Measurements from ENCODE around the gene ZNF397.

The ZNF397 gene

DNA sequence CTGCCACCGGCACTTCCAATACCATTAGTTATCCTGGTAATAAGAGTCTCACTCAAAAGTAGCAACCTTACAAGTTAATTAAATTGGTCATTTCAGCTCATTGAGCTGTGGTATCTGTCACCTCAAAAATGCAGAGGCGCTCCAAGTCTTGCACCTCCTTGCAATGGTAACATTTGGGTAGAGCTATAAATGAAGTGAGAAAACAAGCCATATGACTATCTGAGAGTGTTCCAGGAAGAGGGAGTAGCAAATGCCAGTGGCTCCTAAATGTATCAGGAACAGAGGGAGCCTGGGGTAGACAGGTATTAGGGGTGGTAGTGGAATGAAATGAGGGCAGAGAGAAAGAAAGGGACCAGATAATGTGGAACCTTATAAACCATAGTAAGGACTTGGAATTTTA is 55.2 kb downstream of the ZNF397 start:
- H3K4me1 ChIP-seq (ENCODE audit: control insufficient read depth, insufficient read depth, low read depth, low read length): peaks cover under 1% of the 10 kb centered on the region
- peaks cover 27 to 87% of the 10 kb centered on the region in 2 experiments for H3K36me3 ChIP-seq (ENCODE audit: control insufficient read depth in 1 of 2, insufficient read depth in 2 of 2, low read depth in 1 of 2, low read length in 2 of 2)
- H2BK120ac ChIP-seq (ENCODE audit: low read depth, low read length): no peak overlapping the region
- H3K4me2 ChIP-seq (ENCODE audit: low read length, poor library complexity, severe bottlenecking): no peak overlapping the region
- H2AK5ac ChIP-seq (ENCODE audit: low read length, severe bottlenecking): no peak overlapping the region
- H3K9me3 ChIP-seq (ENCODE audit: control insufficient read depth, low read length): peaks cover 79% of the 10 kb centered on the region
- no peaks in the 10 kb centered on the region for H3K27me3 ChIP-seq (ENCODE audit: control insufficient read depth in 1 of 2, insufficient read depth in 1 of 2, low read length in 2 of 2)
- H2BK5ac ChIP-seq (ENCODE audit: low read depth, low read length, poor library complexity, severe bottlenecking): no peak overlapping the region
- no peak for DNase-seq
- no peak overlapping the region for H2BK12ac ChIP-seq (ENCODE audit: low read length in 2 of 2)
- peak overlapping the region in 1 of 2 experiments; percentile 15 for H3K4me3 ChIP-seq (ENCODE audit: insufficient read depth in 1 of 2, low read depth in 1 of 2, low read length in 2 of 2)
- H4K91ac ChIP-seq (ENCODE audit: low read length): no peak overlapping the region
- peaks cover 35% of the 10 kb centered on the region for H3K79me1 ChIP-seq (replicated peaks; ENCODE audit: low read length, poor library complexity, severe bottlenecking)
- no peak overlapping the region for H3K18ac ChIP-seq (ENCODE audit: low read depth in 1 of 2, low read length in 2 of 2)
- no peak overlapping the region for H3K27ac ChIP-seq (ENCODE audit: low read length, poor library complexity, severe bottlenecking)
- no peak overlapping the region for H2AFZ ChIP-seq (ENCODE audit: low read depth, low read length)
- no peak overlapping the region for H2BK15ac ChIP-seq (ENCODE audit: low read depth, poor library complexity, severe bottlenecking)
- no peak overlapping the region for H3K23ac ChIP-seq (ENCODE audit: low read length in 2 of 2)
- H3K9ac ChIP-seq (ENCODE audit: low read length): no peak overlapping the region
- no peak overlapping the region for H3K4ac ChIP-seq (ENCODE audit: low read depth in 1 of 2, low read length in 2 of 2)
- H3K14ac ChIP-seq (ENCODE audit: low read length in 2 of 2): no peak overlapping the region
- 100% methylated on average over 1 of the region's 2 CpGs for WGBS
- no peak overlapping the region for H4K8ac ChIP-seq (ENCODE audit: low read length)

DNA sequence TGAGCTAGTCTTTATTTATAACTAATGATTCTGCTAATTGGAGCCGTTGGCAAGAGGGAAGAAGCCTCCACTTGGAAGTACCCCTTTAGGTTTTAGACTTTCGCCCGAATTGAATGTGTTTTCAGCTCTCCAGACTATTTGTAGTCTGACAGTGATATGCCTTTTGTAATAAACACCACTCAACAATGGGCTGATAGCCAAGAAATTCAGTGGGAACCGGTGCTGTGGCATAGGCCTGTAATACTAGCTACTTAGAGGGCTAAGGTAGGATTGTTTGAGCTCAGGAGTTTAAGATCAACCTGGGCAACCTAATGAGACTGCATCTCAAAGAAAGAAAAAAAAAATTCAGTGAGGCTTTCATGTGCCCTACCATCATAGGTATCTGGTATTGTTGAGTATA is 62.8 kb downstream of the ZNF397 start:
- H3K14ac ChIP-seq (ENCODE audit: low read length in 2 of 2): no peak overlapping the region
- no peaks in the 10 kb centered on the region for H3K4me1 ChIP-seq (ENCODE audit: control insufficient read depth, insufficient read depth, low read depth, low read length)
- H3K4ac ChIP-seq (ENCODE audit: low read depth in 1 of 2, low read length in 2 of 2): no peak overlapping the region
- no peak overlapping the region for H2BK12ac ChIP-seq (ENCODE audit: low read length in 2 of 2)
- H4K8ac ChIP-seq (ENCODE audit: low read length): no peak overlapping the region
- H3K18ac ChIP-seq (ENCODE audit: low read depth in 1 of 2, low read length in 2 of 2): no peak overlapping the region
- H2AK5ac ChIP-seq (ENCODE audit: low read length, severe bottlenecking): no peak overlapping the region
- no peak overlapping the region for H3K23ac ChIP-seq (ENCODE audit: low read length in 2 of 2)
- H3K9me3 ChIP-seq (ENCODE audit: control insufficient read depth, low read length): peaks cover 99% of the 10 kb centered on the region
- peak overlapping the region in 1 of 2 experiments; percentile 36 for H3K4me3 ChIP-seq (ENCODE audit: insufficient read depth in 1 of 2, low read depth in 1 of 2, low read length in 2 of 2)
- no peak for DNase-seq
- H3K4me2 ChIP-seq (ENCODE audit: low read length, poor library complexity, severe bottlenecking): no peak overlapping the region
- H3K79me1 ChIP-seq (replicated peaks; ENCODE audit: low read length, poor library complexity, severe bottlenecking): peaks cover 24% of the 10 kb centered on the region
- peaks cover 18 to 79% of the 10 kb centered on the region in 2 experiments for H3K36me3 ChIP-seq (ENCODE audit: control insufficient read depth in 1 of 2, insufficient read depth in 2 of 2, low read depth in 1 of 2, low read length in 2 of 2)
- H2BK15ac ChIP-seq (ENCODE audit: low read depth, poor library complexity, severe bottlenecking): no peak overlapping the region
- H3K27ac ChIP-seq (ENCODE audit: low read length, poor library complexity, severe bottlenecking): no peak overlapping the region
- H3K27me3 ChIP-seq (ENCODE audit: control insufficient read depth in 1 of 2, insufficient read depth in 1 of 2, low read length in 2 of 2): no peaks in the 10 kb centered on the region
- no peak overlapping the region for H4K91ac ChIP-seq (ENCODE audit: low read length)
- H2BK5ac ChIP-seq (ENCODE audit: low read depth, low read length, poor library complexity, severe bottlenecking): no peak overlapping the region
- no peak overlapping the region for H2AFZ ChIP-seq (ENCODE audit: low read depth, low read length)
- 98% methylated on average over 4 of the region's 4 CpGs for WGBS
- no peak overlapping the region for H2BK120ac ChIP-seq (ENCODE audit: low read depth, low read length)
- no peak overlapping the region for H3K9ac ChIP-seq (ENCODE audit: low read length)

DNA sequence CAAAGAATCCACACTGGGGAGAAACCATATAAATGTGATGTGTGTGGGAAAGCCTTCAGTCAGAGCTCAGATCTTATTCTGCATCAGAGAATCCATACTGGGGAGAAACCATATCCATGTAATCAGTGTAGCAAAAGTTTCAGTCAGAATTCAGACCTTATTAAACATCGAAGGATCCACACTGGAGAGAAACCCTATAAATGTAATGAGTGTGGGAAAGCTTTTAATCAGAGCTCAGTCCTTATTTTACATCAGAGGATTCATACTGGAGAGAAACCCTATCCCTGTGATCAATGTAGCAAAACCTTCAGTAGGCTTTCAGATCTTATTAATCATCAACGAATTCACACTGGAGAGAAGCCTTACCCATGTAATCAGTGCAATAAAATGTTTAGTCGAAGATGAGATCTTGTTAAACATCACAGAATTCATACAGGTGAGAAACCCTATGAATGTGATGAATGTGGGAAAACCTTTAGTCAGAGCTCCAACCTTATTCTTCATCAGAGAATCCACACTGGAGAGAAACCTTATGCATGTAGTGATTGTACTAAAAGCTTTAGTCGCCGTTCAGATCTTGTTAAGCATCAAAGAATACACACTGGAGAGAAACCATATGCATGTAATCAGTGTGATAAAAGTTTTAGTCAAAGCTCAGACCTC is 65.9 kb downstream of the ZNF397 start:
- Histone ChIP-seq H2BK15ac (ENCODE audit: low read depth, poor library complexity, severe bottlenecking) (no peak overlapping the region), H2BK12ac (ENCODE audit: low read length in 2 of 2) (no peak overlapping the region), H3K36me3 (ENCODE audit: control insufficient read depth in 1 of 2, insufficient read depth in 2 of 2, low read depth in 1 of 2, low read length in 2 of 2) (peaks cover 14 to 69% of the 10 kb centered on the region in 2 experiments), H2AFZ (ENCODE audit: low read depth, low read length) (no peak overlapping the region), H3K4me3 (ENCODE audit: insufficient read depth in 1 of 2, low read depth in 1 of 2, low read length in 2 of 2) (peak overlapping the region in 1 of 2 experiments; percentile 67), H2BK120ac (ENCODE audit: low read depth, low read length) (no peak overlapping the region), H2AK5ac (ENCODE audit: low read length, severe bottlenecking) (no peak overlapping the region), H3K18ac (ENCODE audit: low read depth in 1 of 2, low read length in 2 of 2) (no peak overlapping the region), H3K14ac (ENCODE audit: low read length in 2 of 2) (no peak overlapping the region), H3K4ac (ENCODE audit: low read depth in 1 of 2, low read length in 2 of 2) (no peak overlapping the region), H3K9me3 (ENCODE audit: control insufficient read depth, low read length) (peaks cover 99% of the 10 kb centered on the region), H3K27me3 (ENCODE audit: control insufficient read depth in 1 of 2, insufficient read depth in 1 of 2, low read length in 2 of 2) (no peaks in the 10 kb centered on the region), H3K27ac (ENCODE audit: low read length, poor library complexity, severe bottlenecking) (no peak overlapping the region), H3K9ac (ENCODE audit: low read length) (no peak overlapping the region), H3K4me2 (ENCODE audit: low read length, poor library complexity, severe bottlenecking) (no peak overlapping the region), H3K79me1 (replicated peaks; ENCODE audit: low read length, poor library complexity, severe bottlenecking) (peaks cover 21% of the 10 kb centered on the region), H4K8ac (ENCODE audit: low read length) (no peak overlapping the region), H2BK5ac (ENCODE audit: low read depth, low read length, poor library complexity, severe bottlenecking) (no peak overlapping the region), H3K4me1 (ENCODE audit: control insufficient read depth, insufficient read depth, low read depth, low read length) (no peaks in the 10 kb centered on the region), H4K91ac (ENCODE audit: low read length) (no peak overlapping the region), H3K23ac (ENCODE audit: low read length in 2 of 2) (no peak overlapping the region)
- peak; percentile 6 for DNase-seq
- 100% methylated on average over 1 of the region's 5 CpGs for WGBS

Data from mesenchymal stem cell (in vitro differentiated cells and primary cell).